AG10803 (cell line): Measurements from ENCODE around the gene FKBP1C.
"Not testable (repeated sequence)": the region's sequence is repeated elsewhere in the genome, so short reads cannot be mapped to it uniquely, and the experiment has no call there.

Experiments
- DNase-seq: peaks from one replicate; pipeline ENCODE4 v3.0.0; 2010; ENCODE audit warnings: low read depth
- H3K4me3 ChIP-seq: 2 replicates; pipeline ENCODE4 v1.5.1; 2011; ENCODE audit warnings: mild to moderate bottlenecking, low read length, control low read depth
- CTCF ChIP-seq: conservative IDR thresholded peaks from 2 replicates; pipeline ENCODE4 v1.5.1; 2011; ENCODE audit warnings: mild to moderate bottlenecking, low read length, control low read depth, inconsistent platforms

Gene FKBP1C

DNA sequence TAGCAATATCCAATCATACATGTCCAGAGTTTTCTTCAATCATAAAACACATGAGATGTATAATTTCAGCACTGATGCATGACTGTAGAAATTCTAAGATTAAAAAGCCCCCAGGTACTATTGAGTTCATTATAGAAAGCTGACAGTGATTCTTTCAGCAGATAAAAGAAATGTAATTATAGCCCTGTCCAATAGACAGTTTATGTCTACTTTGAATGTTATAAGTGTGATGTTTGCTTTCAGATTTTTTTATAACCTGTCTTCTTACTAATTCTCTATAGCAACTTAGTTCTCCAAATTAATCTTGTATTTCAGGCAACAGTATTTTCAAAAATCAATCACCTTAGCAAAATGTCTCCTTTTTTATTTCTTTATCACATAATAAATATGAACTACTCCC is 13.5 kb upstream of the FKBP1C start:
- H3K4me3 ChIP-seq, result no peak overlapping the region
- no peak for DNase-seq
- TF ChIP-seq CTCF, result no peak

GRCh38 chr6:63213325-63213724 is 2.1 kb downstream of the FKBP1C start:
- no peak for DNase-seq
- no peak overlapping the region for H3K4me3 ChIP-seq
- TF ChIP-seq CTCF, result no peak

- TF ChIP-seq CTCF, result no peak
- no peak for DNase-seq
- no peak overlapping the region for H3K4me3 ChIP-seq
These were observed 3.5 kb downstream of the FKBP1C start for GRCh38 chr6:63214816-63215215.

GRCh38 chr6:63224179-63224578 is 12.9 kb downstream of the FKBP1C start:
- no peak for DNase-seq
- TF ChIP-seq CTCF, result no peak
- H3K4me3 ChIP-seq, result no peak overlapping the region

- not testable (repeated sequence) for H3K4me3 ChIP-seq, DNase-seq
These were observed 14.7 kb downstream of the FKBP1C start for GRCh38 chr6:63225987-63226386.

- not testable (repeated sequence) for H3K4me3 ChIP-seq, DNase-seq
These were observed 16.9 kb downstream of the FKBP1C start for GRCh38 chr6:63227928-63228894.

- DNase-seq, H3K4me3 ChIP-seq: not testable (repeated sequence)
These were observed 18.8 kb downstream of the FKBP1C start for GRCh38 chr6:63230027-63230426.

- not testable (repeated sequence) for H3K4me3 ChIP-seq, DNase-seq
These were observed 19.2 kb downstream of the FKBP1C start for GRCh38 chr6:63230511-63230910.

- TF ChIP-seq CTCF, result no peak
- no peak for DNase-seq
- no peak overlapping the region for H3K4me3 ChIP-seq
These were observed 25.1 kb downstream of the FKBP1C start for GRCh38 chr6:63236398-63236817.
